HepG2 (cell line): ENCODE measurements around the gene GNB3. TPM values are rescaled to one million over a fixed set of nuclear protein-coding genes. Genes with fewer than 3 reads are reported as not detected.

Source experiments
- ATF7 ChIP-seq, 2 experiments: fragments of 450-650 bp in 1 of 2; sonication (generic) in 1 of 2; formaldehyde crosslinking in 1 of 2; IDR thresholded peaks; 2 replicates each; pipeline versions ENCODE4 v1.4.0 to v1.6.1; 2016 to 2020; ENCODE audit warnings: antibody characterized with exemption in 1 of 2, mild to moderate bottlenecking in 1 of 2, missing genetic modification reagents in 1 of 2
- ATF7-NPFF ChIP-seq: sonication (generic); formaldehyde crosslinking; IDR thresholded peaks from 2 replicates; pipeline ENCODE4 v1.8.1; 2023; ENCODE audit warnings: mild to moderate bottlenecking, low read depth, missing genetic modification reagents, moderate library complexity
- BRF2 ChIP-seq: sonication (generic); formaldehyde crosslinking; IDR thresholded peaks from 2 replicates; pipeline ENCODE4 v1.8.1; 2022; ENCODE audit warnings: mild to moderate bottlenecking, missing genetic modification reagents
- CENPT ChIP-seq: sonication (generic); formaldehyde crosslinking; IDR thresholded peaks from 2 replicates; pipeline ENCODE4 v1.8.0; 2022; ENCODE audit warnings: low read depth, mild to moderate bottlenecking, moderate library complexity, missing genetic modification reagents
- KAT8 ChIP-seq: IDR thresholded peaks from 2 replicates; pipeline ENCODE4 v1.6.1; 2016; ENCODE audit warnings: missing genetic modification reagents, missing compliant biosample characterization
- MED13 ChIP-seq: sonication (generic); formaldehyde crosslinking; IDR thresholded peaks from 2 replicates; pipeline ENCODE4 v1.5.0; 2020; ENCODE audit warnings: missing genetic modification reagents
- PHF20 ChIP-seq: sonication (generic); formaldehyde crosslinking; IDR thresholded peaks from 2 replicates; pipeline ENCODE4 v1.5.0; 2020; ENCODE audit warnings: mild to moderate bottlenecking, missing genetic modification reagents
- TARDBP ChIP-seq: sonication (generic); formaldehyde crosslinking; IDR thresholded peaks from 2 replicates; pipeline ENCODE4 v1.8.0; 2022; ENCODE audit warnings: mild to moderate bottlenecking, missing genetic modification reagents
- TFAP4 ChIP-seq: sonication (generic); IDR thresholded peaks from 2 replicates; pipeline ENCODE4 v1.6.1; 2016; ENCODE audit warnings: low read depth, borderline replicate concordance
- TFDP2 ChIP-seq: sonication (generic); formaldehyde crosslinking; IDR thresholded peaks from 2 replicates; pipeline ENCODE4 v1.4.0; 2020; ENCODE audit warnings: missing genetic modification reagents
- THRA ChIP-seq: sonication (generic); formaldehyde crosslinking; IDR thresholded peaks from 2 replicates; pipeline ENCODE4 v1.4.0; 2020; ENCODE audit warnings: missing genetic modification reagents, borderline replicate concordance
- ZBTB49 ChIP-seq: sonication (generic); formaldehyde crosslinking; IDR thresholded peaks from 2 replicates; pipeline ENCODE4 v1.4.0; 2020; ENCODE audit warnings: missing genetic modification reagents, borderline replicate concordance
- ZBTB7B ChIP-seq: sonication (generic); formaldehyde crosslinking; IDR thresholded peaks from 2 replicates; pipeline ENCODE4 v1.4.0; 2020; ENCODE audit warnings: missing genetic modification reagents
- ZFX ChIP-seq: sonication (generic); formaldehyde crosslinking; IDR thresholded peaks from 2 replicates; pipeline ENCODE4 v1.4.0; 2020; ENCODE audit warnings: mild to moderate bottlenecking, low read depth, missing genetic modification reagents, moderate library complexity
- ZGPAT ChIP-seq: IDR thresholded peaks from 2 replicates; pipeline ENCODE4 v1.6.1; 2016; ENCODE audit warnings: mild to moderate bottlenecking
- ZIK1 ChIP-seq: sonication (generic); formaldehyde crosslinking; IDR thresholded peaks from 2 replicates; pipeline ENCODE4 v1.5.0; 2020; ENCODE audit warnings: mild to moderate bottlenecking, low read depth, missing genetic modification reagents, borderline replicate concordance
- ZNF652 ChIP-seq: IDR thresholded peaks from 2 replicates; pipeline ENCODE4 v1.6.1; 2016; ENCODE audit warnings: low read depth, borderline replicate concordance
- ZNF75D ChIP-seq: sonication (generic); formaldehyde crosslinking; IDR thresholded peaks from 2 replicates; pipeline ENCODE4 v1.8.1; 2023; ENCODE audit warnings: missing genetic modification reagents, mild to moderate bottlenecking, borderline replicate concordance
- polyA plus RNA-seq, 8 experiments: library from polyadenylated mRNA; depleted of rRNA in 3 of 8; stranded (reverse) in 7 of 8; unstranded in 1 of 8; fragments of >200 nt; fragmentation: Illumina TruSeq in 4 of 8; extraction: Trizol in 4 of 8; gene quantifications; 2 replicates each; pipeline versions ENCODE4 v1.2.1 to v1.2.3, GENCODE V29; 2011 to 2016; ENCODE audit warnings: low read depth in 4 of 8, missing spikeins in 1 of 8, mixed read lengths in 1 of 8; ENCODE audit not compliant: insufficient read depth in 1 of 8
- total RNA-seq, 5 experiments: library from RNA; depleted of rRNA; stranded (reverse); fragments of >200 nt; fragmentation: Illumina TruSeq; extraction: Trizol; gene quantifications; 2 replicates each; pipeline ENCODE4 v1.2.3, GENCODE V29; 2016; ENCODE audit warnings: low read depth in 1 of 5

The GNB3 gene
- total and polyA plus RNA-seq, 2 of the 13 experiments (the other 11 are each of a cell fraction or from before 2014, with no cell fraction given), result 1.3 to 3.6 TPM

GRCh38 chr12:6873094-6874014 lies 32.6 kb downstream of the GNB3 start, which contains the start of gene SPSB2 (continued):
- TF ChIP-seq ZIK1 (CRISPR knock-in tag) (peak; percentile 69; the same call in 1 of the 2 replicates), ZGPAT (CRISPR knock-in tag) (peak; percentile 91; the same call in 1 of the 2 replicates), ZBTB49 (CRISPR knock-in tag) (no peak), ZFX (CRISPR knock-in tag) (peak; percentile 75; the same call in 1 of the 2 replicates), CENPT (no peak), PHF20 (CRISPR knock-in tag) (0 out of 2 replicates have a peak, but pooled peaks have one; percentile 37), ATF7 (IDR thresholded peaks at IDR 0.05) (no peak), ATF7 (CRISPR knock-in tag; IDR thresholded peaks at IDR 0.05) (no peak), ZNF652 (CRISPR knock-in tag) (peak; percentile 99), TFAP4 (0 out of 2 replicates have a peak, but pooled peaks have one; percentile 22), ATF7-NPFF (CRISPR knock-in tag) (peak; percentile 83; the same call in 1 of the 2 replicates), KAT8 (CRISPR knock-in tag) (peak; percentile 76), BRF2 (CRISPR knock-in tag) (0 out of 2 replicates have a peak, but pooled peaks have one; percentile 18), MED13 (CRISPR knock-in tag) (no peak), TFDP2 (CRISPR knock-in tag) (peak; percentile 65), TARDBP (peak; percentile 35; the same call in 1 of the 2 replicates), ZNF75D (CRISPR knock-in tag) (no peak), THRA (CRISPR knock-in tag) (peak; percentile 27; the same call in 1 of the 2 replicates), ZBTB7B (CRISPR knock-in tag) (peak; percentile 60; the same call in 1 of the 2 replicates)
